ENCODE results near the gene CELF5. TPM values are rescaled to one million over a fixed set of nuclear protein-coding genes. Genes with fewer than 3 reads are reported as not detected.

CELF5 gene
- total RNA-seq, 1 donor from 2014 or later = 0.18 TPM

- intact Hi-C loops (cut with DNase I) = no loop called here
- DNase-seq (ENCODE audit: low spot score) (no peak), ATAC-seq (no peak)
These were observed 121.5 kb downstream of the CELF5 start for GRCh38 chr19:3345850-3346460.

Other genes starting within 250 kb of the CELF5 start
- gene TLE6, start 247.1 kb upstream of the CELF5 start, total RNA-seq = 4.4 TPM
- gene TLE2, start 195.4 kb upstream of the CELF5 start, total RNA-seq = 232 TPM
- gene TLE5, start 162.2 kb upstream of the CELF5 start, total RNA-seq = 708 TPM
- 74.0 TPM for gene GNA11, start 130.3 kb upstream of the CELF5 start, total RNA-seq
- 9.5 TPM for gene GNA15, start 88.6 kb upstream of the CELF5 start, total RNA-seq
- gene S1PR4, start 45.9 kb upstream of the CELF5 start, total RNA-seq = 3.1 TPM
- 25.4 TPM for gene NCLN, start 38.7 kb upstream of the CELF5 start, total RNA-seq
- 178 TPM for gene NFIC, start 141.9 kb downstream of the CELF5 start, total RNA-seq